Pancreas (tissue), 10 donors: ENCODE data around the gene TTC23. TPM values are rescaled to one million over a fixed set of nuclear protein-coding genes. Genes with fewer than 3 reads are reported as not detected.

ENCODE experiments used
- ATAC-seq, 4 donors: fragments of 200-7000 bp; cut with Tn5 transposase; one replicate each; pipeline versions ENCODE4 v1.8.0 to v1.9.1; 2020; ENCODE audit warnings: mild to moderate bottlenecking in 4 of 4, moderate library complexity in 4 of 4
- DNase-seq, 6 donors: peaks; one replicate each; pipeline ENCODE4 v3.0.0-alpha.2; 2020
- FAIRE-seq: peaks from 2 replicates; lab custom pipeline; 2012; peaks lifted over from hg19 to GRCh38; lab: Jason Lieb, UNC
- H3K27ac ChIP-seq, 4 donors: fragments of 200-600 bp; sonication (generic); 1 replicate in 3 of 4; 2 replicates in 1 of 4; pipeline versions ENCODE4 v1.5.0 to v1.8.0; 2020
- H3K27me3 ChIP-seq, 4 donors: fragments of 200-600 bp; one replicate each; pipeline ENCODE4 v1.8.0; 2021
- H3K36me3 ChIP-seq, 3 donors: fragments of 200-600 bp; sonication (generic) in 1 of 3; one replicate each; pipeline versions ENCODE4 v1.5.0 to v1.8.0; 2020 to 2021
- H3K4me1 ChIP-seq, 3 donors: fragments of 200-600 bp; one replicate each; pipeline ENCODE4 v1.8.0; 2021
- H3K4me3 ChIP-seq, 4 donors: fragments of 200-600 bp; sonication (generic) in 2 of 4; one replicate each; pipeline versions ENCODE4 v1.5.0 to v1.8.0; 2020 to 2021
- H3K9me3 ChIP-seq, 4 donors: fragments of 200-600 bp; one replicate each; pipeline ENCODE4 v1.8.0; 2021
- WGBS, 2 donors: extraction: QIAGEN DNeasy Blood & Tissue Kit; methylation state at CpG; one replicate each; pipeline ENCODE4 v1.1.7; 2013; 5-methylcytosine and 5-hydroxymethylcytosine counted together
- intact Hi-C, 3 donors: fragments of 100-400 bp; cut with DNase I; formaldehyde crosslinking; loops; one replicate each; pipeline versions ENCODE4 v1.11.1 to v1.14.2; 2022
- polyA plus RNA-seq, 2 donors: library from polyadenylated mRNA; stranded (reverse); fragments of 200-250 nt; gene quantifications; one replicate each; pipeline ENCODE4 v1.2.3, GENCODE V29; 2013
- total RNA-seq, 6 donors: library from RNA; stranded (reverse); fragmentation: NEBNext Ultra II Directional in 4 of 6; extraction: Animal tissue kit (Norgen Biotek cat#: 25700) in 4 of 6; gene quantifications; one replicate each; pipeline versions ENCODE4 v1.2.1 to v1.2.4, GENCODE V29; 2021 to 2023
- TF ChIP-seq, protein P1 (sequence below), 4 donors: fragments of 200-600 bp; sonication (generic) in 3 of 4; IDR thresholded peaks; one replicate each; pipeline versions ENCODE4 v1.5.0 to v1.8.0; 2021; ENCODE audit warnings: antibody characterized with exemption in 4 of 4
- donor health status: healthy with polysubstance abuse.
- donor health status: DM: no; HTN: no; CAD: no; lungs with moderate emphysema.
- donor health status: DM: no; HTN: no; CAD: no.
- donor health status: control.
- donor health status: control.
- donor health status: Bipolar disorder and iron deficiency.
- donor health status: DM: yes; HTN: yes; CAD: no.
- donor health status: DM: no; HTN: no; CAD: no.
- donor health status: DM: no; HTN: no; CAD: no.
- donor health status: DM: yes; HTN: yes; CAD: no.

Gene TTC23
- total and polyA plus RNA-seq, 8 donors = 5.5 to 13.5 (median 7.8) TPM

DNA sequence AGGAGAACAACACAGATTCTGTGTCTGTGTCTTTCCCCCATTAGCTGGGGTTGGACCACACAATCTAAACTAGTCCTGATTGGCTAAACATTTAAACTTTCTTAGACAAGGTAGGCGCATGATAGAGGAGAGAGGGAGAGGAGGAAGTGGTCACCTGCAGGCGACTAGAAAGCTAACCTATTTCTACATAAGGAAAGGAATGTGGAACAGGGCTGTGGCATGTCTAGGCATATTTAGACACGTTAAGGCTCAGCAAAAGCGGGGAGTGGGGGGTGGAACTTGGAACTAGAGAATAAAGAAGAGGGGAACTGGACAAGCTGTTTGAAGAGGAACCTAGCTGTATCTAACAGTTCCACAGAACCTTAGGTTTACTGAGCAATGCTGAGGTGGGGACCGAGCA is 14.7 kb upstream of the TTC23 start:
- Histone ChIP-seq H3K36me3 (no peaks in the 10 kb centered on the region), H3K4me3 (no peak overlapping the region), H3K4me1 (peaks cover 8 to 22% (median 12%) of the 10 kb centered on the region in 3 donors), H3K27ac (no peak overlapping the region), H3K27me3 (no peaks in the 10 kb centered on the region), H3K9me3 (no peaks in the 10 kb centered on the region)
- no peak for ATAC-seq
- 91 to 95% methylated on average over 5 of the region's 5 CpGs for WGBS, 2 donors
- TF ChIP-seq, protein P1, sequence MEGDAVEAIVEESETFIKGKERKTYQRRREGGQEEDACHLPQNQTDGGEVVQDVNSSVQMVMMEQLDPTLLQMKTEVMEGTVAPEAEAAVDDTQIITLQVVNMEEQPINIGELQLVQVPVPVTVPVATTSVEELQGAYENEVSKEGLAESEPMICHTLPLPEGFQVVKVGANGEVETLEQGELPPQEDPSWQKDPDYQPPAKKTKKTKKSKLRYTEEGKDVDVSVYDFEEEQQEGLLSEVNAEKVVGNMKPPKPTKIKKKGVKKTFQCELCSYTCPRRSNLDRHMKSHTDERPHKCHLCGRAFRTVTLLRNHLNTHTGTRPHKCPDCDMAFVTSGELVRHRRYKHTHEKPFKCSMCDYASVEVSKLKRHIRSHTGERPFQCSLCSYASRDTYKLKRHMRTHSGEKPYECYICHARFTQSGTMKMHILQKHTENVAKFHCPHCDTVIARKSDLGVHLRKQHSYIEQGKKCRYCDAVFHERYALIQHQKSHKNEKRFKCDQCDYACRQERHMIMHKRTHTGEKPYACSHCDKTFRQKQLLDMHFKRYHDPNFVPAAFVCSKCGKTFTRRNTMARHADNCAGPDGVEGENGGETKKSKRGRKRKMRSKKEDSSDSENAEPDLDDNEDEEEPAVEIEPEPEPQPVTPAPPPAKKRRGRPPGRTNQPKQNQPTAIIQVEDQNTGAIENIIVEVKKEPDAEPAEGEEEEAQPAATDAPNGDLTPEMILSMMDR (IDR thresholded peaks at IDR 0.05) = no peak
- DNase-seq = no peak
- no peak for FAIRE-seq
- intact Hi-C loops = no loop called here

DNA sequence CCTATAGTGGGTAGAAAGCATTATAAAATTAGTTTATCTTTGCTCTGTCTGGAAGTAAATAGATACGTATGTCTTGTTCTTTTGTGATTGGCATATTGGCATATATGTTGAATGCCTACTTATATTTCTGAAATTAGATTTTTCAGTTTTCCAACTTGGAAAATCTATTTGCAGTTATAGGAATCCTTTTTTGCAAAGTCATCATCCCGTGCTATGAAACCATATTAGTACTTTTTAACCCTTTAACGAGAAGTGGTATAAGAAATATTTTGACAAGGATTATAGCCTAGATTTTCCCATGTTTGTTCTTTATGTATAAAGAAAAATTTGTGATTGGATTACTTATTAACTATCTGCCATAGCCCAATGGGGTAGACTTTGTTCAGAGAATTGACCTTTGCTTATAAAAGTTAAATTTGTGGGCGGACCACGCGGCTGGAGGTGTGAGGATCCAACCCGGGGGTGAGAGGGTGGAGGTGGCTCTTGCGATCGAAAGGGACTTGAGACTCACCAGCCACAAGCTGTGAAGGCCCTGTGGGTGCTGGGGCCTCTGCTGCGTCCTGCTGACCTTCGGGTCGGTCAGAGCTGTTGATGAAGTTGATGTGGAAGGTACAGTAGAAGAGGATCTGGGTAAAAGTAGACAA is 7.8 kb upstream of the TTC23 start:
- DNase-seq (no peak), FAIRE-seq (no peak), ATAC-seq (no peak)
- no peak overlapping the region for H3K27ac ChIP-seq
- TF ChIP-seq, protein P1 (IDR thresholded peaks at IDR 0.05) = no peak
- H3K4me1 ChIP-seq = peaks cover 0 to 21% (median 7%) of the 10 kb centered on the region in 3 donors
- no peaks in the 10 kb centered on the region for H3K27me3 ChIP-seq
- intact Hi-C loops = no loop called here
- no peaks in the 10 kb centered on the region for H3K9me3 ChIP-seq
- peaks cover 0 to 3% (median 0%) of the 10 kb centered on the region in 3 donors for H3K36me3 ChIP-seq
- WGBS, 2 donors = 87 to 88% methylated on average over 12 of the region's 12 CpGs
- no peak overlapping the region for H3K4me3 ChIP-seq

DNA sequence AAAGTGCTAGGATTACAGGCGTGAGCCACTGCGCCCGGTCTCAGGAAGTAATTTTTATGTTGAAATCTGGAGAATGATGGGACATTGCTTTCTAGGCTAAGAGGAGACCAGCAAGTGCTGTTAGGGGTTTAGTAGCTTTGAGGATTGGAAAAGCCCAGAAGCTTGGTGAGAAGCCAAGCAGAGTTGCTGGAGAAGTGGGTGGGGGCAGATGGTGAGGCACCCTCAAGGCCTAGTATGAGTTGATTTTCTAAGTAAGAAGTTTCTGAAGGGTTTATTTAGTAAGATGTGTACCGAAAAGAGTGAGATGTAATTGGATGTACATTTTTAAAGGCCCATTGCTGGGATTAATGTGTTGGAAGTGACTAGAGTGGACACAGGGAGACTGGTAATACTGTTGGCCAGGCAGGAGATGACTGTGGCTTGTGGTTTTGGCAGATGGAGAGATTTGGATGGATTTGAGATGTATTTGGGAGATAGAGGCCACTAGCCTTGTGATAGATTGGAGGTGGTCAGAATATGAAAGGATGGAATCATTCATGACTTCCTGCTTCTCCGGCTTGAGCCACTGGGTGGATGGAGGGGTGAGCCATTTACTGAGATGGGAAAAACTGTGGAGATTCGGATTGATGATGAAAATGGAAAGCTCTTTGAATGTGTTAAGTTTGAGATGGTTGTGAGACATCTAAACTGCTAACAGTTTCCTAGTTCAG is 4.2 kb upstream of the TTC23 start:
- Histone ChIP-seq H3K9me3 (no peaks in the 10 kb centered on the region), H3K36me3 (peaks cover 0 to 3% (median 0%) of the 10 kb centered on the region in 3 donors), H3K27me3 (no peaks in the 10 kb centered on the region), H3K4me1 (peaks cover 5 to 32% (median 14%) of the 10 kb centered on the region in 3 donors), H3K27ac (no peak overlapping the region), H3K4me3 (no peak overlapping the region)
- intact Hi-C loops = no loop called here
- TF ChIP-seq, protein P1 (IDR thresholded peaks at IDR 0.05) = no peak
- DNase-seq = no peak
- ATAC-seq = no peak
- 92 to 96% methylated on average over 6 of the region's 6 CpGs for WGBS, 2 donors
- FAIRE-seq = no peak

DNA sequence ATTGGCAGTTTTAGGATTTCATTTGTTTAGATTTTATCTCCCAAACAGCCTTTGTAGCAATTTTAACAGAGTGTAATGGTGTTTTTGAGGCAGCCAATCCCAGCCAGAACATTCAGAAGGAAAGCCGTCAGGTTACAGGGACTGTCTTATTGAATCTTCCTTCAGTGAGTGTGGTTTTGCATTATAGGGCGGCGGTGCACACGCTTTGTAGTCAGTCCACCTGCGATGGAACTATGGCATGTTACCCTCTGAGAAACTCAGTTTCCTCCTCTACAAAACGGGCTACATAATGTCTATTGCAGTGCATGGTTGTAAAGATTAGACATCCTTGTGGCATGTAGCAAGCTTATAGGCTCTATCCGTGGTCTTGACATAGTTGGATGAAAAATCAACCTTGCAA is 2.9 kb upstream of the TTC23 start:
- H3K4me1 ChIP-seq = peaks cover 6 to 40% (median 14%) of the 10 kb centered on the region in 3 donors
- intact Hi-C loops = no loop called here
- no peaks in the 10 kb centered on the region for H3K36me3 ChIP-seq
- no peak for FAIRE-seq
- H3K27ac ChIP-seq = peak overlapping the region in 2 of 4 donors; percentile 93 to 94
- TF ChIP-seq, protein P1 (IDR thresholded peaks at IDR 0.05) = no peak
- no peak for ATAC-seq
- DNase-seq = no peak
- WGBS, 2 donors = 36 to 38% methylated on average over 7 of the region's 7 CpGs
- H3K27me3 ChIP-seq = no peaks in the 10 kb centered on the region
- peak overlapping the region in 2 of 4 donors; percentile 74 to 86 for H3K4me3 ChIP-seq
- no peaks in the 10 kb centered on the region for H3K9me3 ChIP-seq
